ENCODE results near the gene ATP5F1D. TPM values are rescaled to one million over a fixed set of nuclear protein-coding genes. Genes with fewer than 3 reads are reported as not detected.

ATP5F1D gene
- total and polyA plus RNA-seq, 2 of the 13 experiments (the other 11 are each of a cell fraction or from before 2014, with no cell fraction given), result 39.4 to 78.7 TPM

GRCh38 chr19:1248139-1248785, 6.7 kb downstream of the ATP5F1D start, which contains the start of gene MIDN (continued):
- TF ChIP-seq MTA1 (CRISPR knock-in tag; IDR thresholded peaks at IDR 0.05; ENCODE audit: borderline replicate concordance) (no peak; the same call in 1 of the 2 replicates), KLF15 (CRISPR knock-in tag; IDR thresholded peaks at IDR 0.05; ENCODE audit: borderline replicate concordance) (0 out of 2 replicates have a peak, but pooled peaks have one; percentile 69), ZNF136 (CRISPR knock-in tag; IDR thresholded peaks at IDR 0.05; ENCODE audit: low read depth) (no peak), RARG (CRISPR knock-in tag; IDR thresholded peaks at IDR 0.05; ENCODE audit: low read depth) (no peak), UBTF (CRISPR knock-in tag; IDR thresholded peaks at IDR 0.05) (no peak), PAXIP1 (CRISPR knock-in tag; conservative IDR thresholded peaks at IDR 0.05) (peak; percentile 47), TBP (CRISPR knock-in tag; IDR thresholded peaks at IDR 0.05) (no peak), CENPX (CRISPR knock-in tag; IDR thresholded peaks at IDR 0.05) (no peak), ZNF776 (CRISPR knock-in tag; IDR thresholded peaks at IDR 0.05) (no peak), EEA1 (CRISPR knock-in tag; IDR thresholded peaks at IDR 0.05; ENCODE audit: borderline replicate concordance) (no peak), ZBTB21 (CRISPR knock-in tag; IDR thresholded peaks at IDR 0.05) (no peak), SIN3B (IDR thresholded peaks at IDR 0.05; ENCODE audit: low read length) (no peak), GABPB1 (CRISPR knock-in tag; IDR thresholded peaks at IDR 0.05) (peak; percentile 85), SALL2 (CRISPR knock-in tag; IDR thresholded peaks at IDR 0.05) (peak; percentile 87), NONO (IDR thresholded peaks at IDR 0.05) (no peak), NONO (CRISPR knock-in tag; conservative IDR thresholded peaks at IDR 0.05) (peak; percentile 82; the same call in 1 of the 2 replicates), BRD4 (CRISPR knock-in tag; IDR thresholded peaks at IDR 0.05) (peak; percentile 45; the same call in 1 of the 2 replicates), ZNF382 (CRISPR knock-in tag; IDR thresholded peaks at IDR 0.05; ENCODE audit: borderline replicate concordance) (no peak), TAF1 (CRISPR knock-in tag; IDR thresholded peaks at IDR 0.05) (peak; percentile 76; the same call in 1 of the 2 replicates), MAF1 (CRISPR knock-in tag; IDR thresholded peaks at IDR 0.05; ENCODE audit: borderline replicate concordance) (0 out of 2 replicates have a peak, but pooled peaks have one; percentile 36), TOE1 (CRISPR knock-in tag; IDR thresholded peaks at IDR 0.05) (peak; percentile 54; the same call in 1 of the 2 replicates), ZNF451 (CRISPR knock-in tag; IDR thresholded peaks at IDR 0.05) (no peak), ISX (CRISPR knock-in tag; conservative IDR thresholded peaks at IDR 0.05) (0 out of 2 replicates have a peak, but pooled peaks have one; percentile 13), EED (CRISPR knock-in tag; IDR thresholded peaks at IDR 0.05) (no peak), FOXO1 (CRISPR knock-in tag; IDR thresholded peaks at IDR 0.05) (peak; percentile 45)
- TF ChIP-seq, protein P1, sequence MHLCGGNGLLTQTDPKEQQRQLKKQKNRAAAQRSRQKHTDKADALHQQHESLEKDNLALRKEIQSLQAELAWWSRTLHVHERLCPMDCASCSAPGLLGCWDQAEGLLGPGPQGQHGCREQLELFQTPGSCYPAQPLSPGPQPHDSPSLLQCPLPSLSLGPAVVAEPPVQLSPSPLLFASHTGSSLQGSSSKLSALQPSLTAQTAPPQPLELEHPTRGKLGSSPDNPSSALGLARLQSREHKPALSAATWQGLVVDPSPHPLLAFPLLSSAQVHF (CRISPR knock-in tag; IDR thresholded peaks at IDR 0.05), result 0 out of 2 replicates have a peak, but pooled peaks have one; percentile 20

All from HepG2 (cell line).